Transverse colon (tissue), 3 donors: ENCODE data around the gene SDK2.

Source experiments
- POLR2A ChIP-seq: fragments of 450-650 bp; IDR thresholded peaks from one replicate; pipeline ENCODE4 v1.6.1; 2016; ENCODE audit warnings: antibody characterized with exemption, mild to moderate bottlenecking, moderate library complexity
- TF ChIP-seq, protein P1 (sequence below), 5 experiments: fragments of 200-600 bp in 3 of 5; fragments of 450-650 bp in 2 of 5; sonication (generic) in 3 of 5; IDR thresholded peaks; 1 replicate in 2 of 5; 2 replicates in 3 of 5; pipeline ENCODE4 v1.5.1; 2016 to 2017; ENCODE audit warnings: antibody characterized with exemption in 5 of 5, inconsistent platforms in 3 of 5, mild to moderate bottlenecking in 2 of 5, moderate library complexity in 1 of 5

DNA sequence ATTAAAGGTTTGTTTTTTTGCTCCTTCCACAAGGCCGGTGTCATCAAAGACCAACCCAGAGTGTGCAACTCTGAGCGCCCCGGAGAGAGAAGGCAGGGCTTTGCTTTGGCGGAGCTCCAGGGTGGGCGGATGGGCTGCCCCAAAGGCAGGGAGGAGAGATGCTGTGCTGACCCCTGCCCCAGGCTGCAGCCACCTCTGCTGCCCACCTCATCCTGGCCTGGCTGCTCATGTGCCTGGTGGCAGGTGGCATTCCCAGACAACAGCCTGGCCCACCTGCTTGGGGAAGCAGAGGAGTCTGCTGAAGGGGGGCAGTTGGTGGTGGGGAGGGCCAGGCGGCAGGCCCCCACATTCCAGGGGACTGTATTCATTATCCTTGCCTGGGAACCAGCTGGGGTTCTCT lies 122.1 kb downstream of the SDK2 start:
- TF ChIP-seq POLR2A: no peak
- TF ChIP-seq, protein P1, sequence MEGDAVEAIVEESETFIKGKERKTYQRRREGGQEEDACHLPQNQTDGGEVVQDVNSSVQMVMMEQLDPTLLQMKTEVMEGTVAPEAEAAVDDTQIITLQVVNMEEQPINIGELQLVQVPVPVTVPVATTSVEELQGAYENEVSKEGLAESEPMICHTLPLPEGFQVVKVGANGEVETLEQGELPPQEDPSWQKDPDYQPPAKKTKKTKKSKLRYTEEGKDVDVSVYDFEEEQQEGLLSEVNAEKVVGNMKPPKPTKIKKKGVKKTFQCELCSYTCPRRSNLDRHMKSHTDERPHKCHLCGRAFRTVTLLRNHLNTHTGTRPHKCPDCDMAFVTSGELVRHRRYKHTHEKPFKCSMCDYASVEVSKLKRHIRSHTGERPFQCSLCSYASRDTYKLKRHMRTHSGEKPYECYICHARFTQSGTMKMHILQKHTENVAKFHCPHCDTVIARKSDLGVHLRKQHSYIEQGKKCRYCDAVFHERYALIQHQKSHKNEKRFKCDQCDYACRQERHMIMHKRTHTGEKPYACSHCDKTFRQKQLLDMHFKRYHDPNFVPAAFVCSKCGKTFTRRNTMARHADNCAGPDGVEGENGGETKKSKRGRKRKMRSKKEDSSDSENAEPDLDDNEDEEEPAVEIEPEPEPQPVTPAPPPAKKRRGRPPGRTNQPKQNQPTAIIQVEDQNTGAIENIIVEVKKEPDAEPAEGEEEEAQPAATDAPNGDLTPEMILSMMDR (IDR thresholded peaks at IDR 0.05): no peak
